MM.1S (cell line): ENCODE results near the gene EEF2K.

ENCODE experiments used
- DNase-seq: peaks from one replicate; pipeline ENCODE4 v3.0.0-alpha.2; 2015
- H2AFZ ChIP-seq: fragments of 300-600 bp; sonication (generic); 2 replicates; pipeline ENCODE4 v1.6.0; 2016; ENCODE audit warnings: antibody characterized with exemption, low read length
- H3F3A ChIP-seq: fragments of 300-600 bp; sonication (generic); 2 replicates; pipeline ENCODE4 v1.6.1; 2016; ENCODE audit warnings: mild to moderate bottlenecking, antibody characterized with exemption, low read length, moderate library complexity, mixed read lengths; ENCODE audit not compliant: insufficient read depth
- H3K27ac ChIP-seq: fragments of 300-600 bp; sonication (generic); 2 replicates; pipeline ENCODE4 v1.5.1; 2016; ENCODE audit warnings: mild to moderate bottlenecking, low read length
- H3K27me3 ChIP-seq: fragments of 300-600 bp; sonication (generic); replicated peaks from 2 replicates; pipeline ENCODE4 v1.6.0; 2016; ENCODE audit warnings: low read length; ENCODE audit not compliant: insufficient read depth
- H3K36me3 ChIP-seq: fragments of 300-600 bp; sonication (generic); replicated peaks from 2 replicates; pipeline ENCODE4 v1.6.1; 2016; ENCODE audit warnings: mild to moderate bottlenecking, low read length, mixed read lengths; ENCODE audit not compliant: insufficient read depth
- H3K4me1 ChIP-seq: fragments of 300-600 bp; sonication (generic); 2 replicates; pipeline ENCODE4 v1.6.1; 2016; ENCODE audit warnings: low read length, mixed read lengths
- H3K4me2 ChIP-seq: fragments of 300-600 bp; sonication (generic); 2 replicates; pipeline ENCODE4 v1.6.0; 2016; ENCODE audit warnings: low read depth, low read length
- H3K4me3 ChIP-seq: fragments of 300-600 bp; sonication (generic); 2 replicates; pipeline ENCODE4 v1.5.1; 2016; ENCODE audit warnings: low read length, mixed read lengths
- H3K79me2 ChIP-seq: fragments of 300-600 bp; sonication (generic); 2 replicates; pipeline ENCODE4 v1.6.1; 2016; ENCODE audit warnings: mixed run types, low read length, mixed read lengths
- H3K9ac ChIP-seq: fragments of 300-600 bp; sonication (generic); 2 replicates; pipeline ENCODE4 v1.6.1; 2016; ENCODE audit warnings: low read length, mixed read lengths
- H3K9me2 ChIP-seq: fragments of 300-600 bp; sonication (generic); replicated peaks from 2 replicates; pipeline ENCODE4 v1.6.1; 2016; ENCODE audit warnings: mild to moderate bottlenecking, low read length, mixed read lengths; ENCODE audit not compliant: insufficient read depth
- H3K9me3 ChIP-seq: fragments of 300-600 bp; sonication (generic); replicated peaks from 2 replicates; pipeline ENCODE4 v1.6.1; 2016; ENCODE audit warnings: mild to moderate bottlenecking, low read length, mixed read lengths; ENCODE audit not compliant: insufficient read depth
- H4K20me1 ChIP-seq: fragments of 300-600 bp; sonication (generic); 2 replicates; pipeline ENCODE4 v1.6.1; 2016; ENCODE audit warnings: mild to moderate bottlenecking, low read length, moderate library complexity, mixed read lengths; ENCODE audit not compliant: insufficient read depth
- EZH2 ChIP-seq: fragments of 300-600 bp; sonication (generic); optimal IDR thresholded peaks from 2 replicates; pipeline ENCODE3; 2017; ENCODE audit warnings: low read depth, mild to moderate bottlenecking, antibody characterized with exemption, low read length, mixed read lengths
- EZH2phosphoT487 ChIP-seq: fragments of 300-600 bp; sonication (generic); IDR thresholded peaks from 2 replicates; pipeline ENCODE4 v1.6.1; 2018; ENCODE audit warnings: antibody characterized with exemption, low read length
- TF ChIP-seq, protein P1 (sequence below): fragments of 300-600 bp; sonication (generic); IDR thresholded peaks from 2 replicates; pipeline ENCODE4 v1.5.1; 2016; ENCODE audit warnings: antibody characterized with exemption, low read length, mixed read lengths

EEF2K gene

DNA sequence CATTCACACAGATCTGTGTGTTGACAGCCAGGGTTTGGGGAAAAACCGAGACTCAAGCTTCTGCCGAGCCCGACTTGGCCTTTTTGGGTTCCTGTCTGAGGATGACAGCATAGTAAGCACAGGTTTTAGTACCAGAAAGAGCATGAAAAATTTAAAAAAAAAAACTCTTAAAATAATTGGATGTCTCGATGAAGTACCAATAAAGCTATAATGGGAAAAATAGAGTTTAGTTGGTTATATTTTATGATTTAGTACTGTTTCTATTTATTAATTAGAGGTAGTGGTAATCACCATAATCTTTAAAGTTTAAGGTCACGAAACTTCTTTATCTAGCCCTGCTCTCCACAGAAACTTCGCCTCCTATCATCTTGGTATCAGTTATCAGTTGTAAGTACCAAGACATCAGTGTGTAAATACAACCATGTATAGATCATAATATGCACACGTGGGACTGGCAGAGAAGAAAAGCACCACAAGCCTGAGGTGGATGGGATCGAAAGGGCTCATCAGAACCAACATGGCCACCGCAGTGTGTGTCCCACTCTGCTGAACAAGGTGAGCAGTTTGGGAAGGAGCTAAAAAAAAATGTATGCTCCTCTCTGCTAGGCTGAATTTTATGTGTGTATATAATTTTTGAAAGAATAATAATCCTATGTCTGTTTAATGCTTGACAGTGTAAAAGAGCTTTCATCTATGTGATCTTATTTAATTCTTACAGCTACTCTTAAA is 14.4 kb upstream of the EEF2K start:
- Histone ChIP-seq H3K4me2 (peak overlapping the region; percentile 90), H3K4me1 (peaks cover 39% of the 10 kb centered on the region), H3K27me3 (no peaks in the 10 kb centered on the region), H3F3A (peaks cover 51% of the 10 kb centered on the region), H3K9me3 (no peaks in the 10 kb centered on the region), H3K4me3 (peak overlapping the region; percentile 67), H3K9ac (peak overlapping the region; percentile 75), H4K20me1 (no peaks in the 10 kb centered on the region), H2AFZ (peak overlapping the region; percentile 44), H3K9me2 (no peaks in the 10 kb centered on the region), H3K79me2 (peaks cover 2% of the 10 kb centered on the region; the same call in 1 of the 2 replicates), H3K36me3 (no peaks in the 10 kb centered on the region), H3K27ac (peak overlapping the region; percentile 85)
- DNase-seq: no peak
- TF ChIP-seq, protein P1, sequence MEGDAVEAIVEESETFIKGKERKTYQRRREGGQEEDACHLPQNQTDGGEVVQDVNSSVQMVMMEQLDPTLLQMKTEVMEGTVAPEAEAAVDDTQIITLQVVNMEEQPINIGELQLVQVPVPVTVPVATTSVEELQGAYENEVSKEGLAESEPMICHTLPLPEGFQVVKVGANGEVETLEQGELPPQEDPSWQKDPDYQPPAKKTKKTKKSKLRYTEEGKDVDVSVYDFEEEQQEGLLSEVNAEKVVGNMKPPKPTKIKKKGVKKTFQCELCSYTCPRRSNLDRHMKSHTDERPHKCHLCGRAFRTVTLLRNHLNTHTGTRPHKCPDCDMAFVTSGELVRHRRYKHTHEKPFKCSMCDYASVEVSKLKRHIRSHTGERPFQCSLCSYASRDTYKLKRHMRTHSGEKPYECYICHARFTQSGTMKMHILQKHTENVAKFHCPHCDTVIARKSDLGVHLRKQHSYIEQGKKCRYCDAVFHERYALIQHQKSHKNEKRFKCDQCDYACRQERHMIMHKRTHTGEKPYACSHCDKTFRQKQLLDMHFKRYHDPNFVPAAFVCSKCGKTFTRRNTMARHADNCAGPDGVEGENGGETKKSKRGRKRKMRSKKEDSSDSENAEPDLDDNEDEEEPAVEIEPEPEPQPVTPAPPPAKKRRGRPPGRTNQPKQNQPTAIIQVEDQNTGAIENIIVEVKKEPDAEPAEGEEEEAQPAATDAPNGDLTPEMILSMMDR: no peak
- no peak for TF ChIP-seq EZH2
- no peak for TF ChIP-seq EZH2phosphoT487

DNA sequence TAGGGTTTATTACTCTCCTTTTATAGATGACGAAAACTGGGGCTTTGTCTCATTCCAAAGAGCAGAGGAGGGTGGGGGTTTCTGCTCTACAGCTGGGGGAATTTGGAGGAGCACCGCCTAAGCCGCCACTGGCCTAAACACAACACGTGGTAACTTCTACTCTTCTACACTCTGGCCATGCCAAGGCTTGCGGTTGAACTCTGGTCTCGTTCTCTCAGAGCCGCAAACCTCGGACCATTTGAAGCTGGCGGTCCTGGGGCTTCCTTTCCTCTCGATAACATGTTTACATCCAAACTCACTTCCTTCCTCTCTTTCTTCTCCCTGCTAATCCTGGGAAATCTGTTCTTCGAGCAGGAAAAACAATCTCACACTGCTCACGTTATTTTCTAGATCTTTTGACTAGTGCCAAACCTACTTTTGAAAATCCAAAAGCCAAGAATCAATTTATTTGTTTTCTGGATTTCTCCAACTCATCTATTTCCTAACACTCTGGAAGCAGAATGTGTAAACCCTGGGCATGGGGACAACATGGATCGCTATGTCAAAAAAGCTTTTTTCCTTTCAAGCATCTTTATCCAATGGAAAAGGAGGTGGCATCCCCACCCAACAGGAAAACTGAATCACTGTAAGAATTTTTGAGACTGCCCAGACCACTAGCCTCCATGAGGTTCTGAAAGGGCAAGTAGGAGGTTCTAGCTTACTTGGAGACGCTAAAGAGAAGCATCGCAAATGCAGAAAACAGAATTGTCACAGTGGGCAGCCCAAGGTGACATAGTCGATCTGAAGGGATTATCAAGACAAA is 13.6 kb upstream of the EEF2K start:
- Histone ChIP-seq H3K27ac (peak overlapping the region; percentile 85), H2AFZ (no peak overlapping the region), H3K9ac (peak overlapping the region; percentile 75), H3K79me2 (no peaks in the 10 kb centered on the region), H3K4me3 (peak overlapping the region; percentile 67), H3K4me1 (peaks cover 39% of the 10 kb centered on the region), H3K27me3 (no peaks in the 10 kb centered on the region), H4K20me1 (no peaks in the 10 kb centered on the region), H3K9me3 (no peaks in the 10 kb centered on the region), H3F3A (peaks cover 51% of the 10 kb centered on the region), H3K9me2 (no peaks in the 10 kb centered on the region), H3K36me3 (no peaks in the 10 kb centered on the region), H3K4me2 (peak overlapping the region; percentile 90)
- TF ChIP-seq EZH2phosphoT487 (no peak), EZH2 (no peak)
- TF ChIP-seq, protein P1: no peak
- peak; percentile 85 for DNase-seq

DNA sequence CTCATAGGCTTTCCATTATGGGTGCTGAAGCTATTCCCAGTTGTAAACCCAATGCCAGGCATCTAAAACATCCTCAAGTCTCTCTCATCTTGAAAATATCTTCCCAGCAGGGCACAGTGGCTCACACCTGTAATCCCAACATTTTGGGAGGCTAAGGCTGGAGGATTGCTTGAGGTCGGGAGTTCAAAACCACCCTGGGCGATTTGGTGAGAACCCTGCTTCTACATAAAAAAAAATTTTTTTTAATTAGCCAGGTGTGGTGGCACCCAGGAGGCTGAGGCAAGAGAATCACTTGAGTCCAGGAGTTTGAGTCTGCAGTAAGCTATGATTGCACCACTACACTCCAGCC is 13.0 kb upstream of the EEF2K start:
- no peak overlapping the region for H2AFZ ChIP-seq

More for the DNA sequence above, 13.0 kb upstream of the EEF2K start:
- Histone ChIP-seq H4K20me1 (no peaks in the 10 kb centered on the region), H3K79me2 (no peaks in the 10 kb centered on the region), H3K27ac (peak overlapping the region; percentile 85; the same call in 1 of the 2 replicates), H3F3A (peaks cover 56% of the 10 kb centered on the region), H3K27me3 (no peaks in the 10 kb centered on the region), H3K4me1 (peaks cover 44% of the 10 kb centered on the region), H3K9me2 (no peaks in the 10 kb centered on the region), H3K4me2 (no peak overlapping the region), H3K9me3 (no peaks in the 10 kb centered on the region), H3K4me3 (no peak overlapping the region), H3K9ac (no peak overlapping the region; the same call in 1 of the 2 replicates), H3K36me3 (no peaks in the 10 kb centered on the region)
- no peak for TF ChIP-seq EZH2phosphoT487
- TF ChIP-seq EZH2: no peak
- TF ChIP-seq, protein P1: no peak
- no peak for DNase-seq
